GM19324 (cell line): Measurements from ENCODE around the gene MED28.

Source experiments
- ATAC-seq: cut with Tn5 transposase; IDR thresholded peaks from one replicate; pipeline ENCODE4 v1.9.1; 2021; ENCODE audit warnings: mild to moderate bottlenecking, moderate library complexity; ENCODE audit not compliant: unreplicated experiment, low FRiP score

Gene MED28

DNA sequence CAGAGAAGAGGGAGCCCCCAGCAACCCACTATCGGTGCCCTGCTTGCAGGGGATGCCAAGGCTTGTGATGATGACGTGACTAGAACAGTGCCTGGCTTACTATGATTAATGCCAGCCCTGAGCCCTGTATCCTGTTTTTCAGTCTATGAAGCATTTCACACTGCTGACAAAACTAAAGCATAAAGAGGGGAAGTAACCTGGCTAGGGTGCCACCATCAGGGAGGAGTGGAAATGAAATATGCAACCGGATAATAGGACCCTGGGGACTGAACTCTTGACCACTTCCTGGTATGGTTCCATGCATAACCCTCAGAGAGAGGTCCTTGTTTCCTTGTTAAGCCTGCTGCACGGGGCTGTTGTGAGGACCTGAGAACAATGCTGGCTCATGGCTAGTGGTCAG is 50.3 kb downstream of the MED28 start:
- ATAC-seq = peak; percentile 89

DNA sequence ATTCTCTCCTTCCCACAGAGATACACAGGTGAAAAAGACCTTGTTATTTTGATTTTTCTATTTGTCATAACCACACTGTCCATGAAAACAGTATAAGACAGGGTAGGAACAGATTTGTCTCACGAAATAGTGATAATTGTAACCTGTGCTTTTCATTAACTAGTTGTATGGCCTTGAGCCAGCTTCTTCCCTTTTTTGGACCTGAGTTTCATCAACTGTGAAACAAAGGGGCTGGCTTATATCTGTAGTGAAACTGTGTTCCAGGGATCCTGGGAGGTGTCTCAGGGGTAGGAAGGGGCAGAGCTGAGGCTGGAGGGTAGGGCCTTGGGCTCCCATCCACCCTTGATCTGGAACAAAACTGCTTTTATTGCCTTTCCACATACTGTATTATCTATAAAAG is 50.9 kb downstream of the MED28 start:
- ATAC-seq = peak; percentile 32

DNA sequence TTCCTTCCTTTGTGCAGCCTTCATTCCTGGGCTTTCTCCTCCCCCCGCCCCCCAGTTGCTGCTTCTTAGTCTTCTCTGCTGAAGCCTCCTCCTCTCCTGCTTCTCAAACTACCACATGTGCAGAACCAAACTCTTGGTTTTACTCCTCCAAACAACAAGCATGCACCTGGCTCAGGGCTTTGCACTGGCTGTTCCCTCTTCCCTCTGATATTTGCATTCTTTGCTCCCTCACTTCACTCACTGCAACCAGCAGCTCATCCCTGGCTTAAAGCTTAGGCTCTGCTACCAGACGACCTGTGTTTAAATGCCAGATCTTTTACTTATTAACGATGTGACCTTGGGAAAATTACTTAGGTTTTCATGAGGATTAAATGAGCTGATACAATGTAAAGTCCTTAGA is 51.4 kb downstream of the MED28 start:
- ATAC-seq = no peak

DNA sequence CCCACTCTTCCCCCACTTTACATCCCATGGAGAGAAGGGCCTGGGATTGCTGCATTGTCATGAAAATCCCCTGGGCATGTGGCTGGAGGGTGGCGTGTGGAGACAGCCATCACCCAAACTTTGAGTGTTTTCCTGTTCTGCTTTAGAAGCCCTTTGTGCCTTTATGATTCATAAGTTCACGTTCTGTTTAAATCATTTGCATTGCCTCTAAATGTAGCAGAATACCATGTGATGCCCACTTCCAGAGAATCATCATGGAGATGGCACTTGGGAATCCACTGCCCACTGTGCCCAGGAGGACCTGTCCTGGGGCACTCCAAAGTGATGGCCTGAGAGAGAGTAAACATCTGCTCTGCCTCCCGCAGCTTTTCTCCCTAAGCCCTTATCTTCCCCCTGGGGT is 52.8 kb downstream of the MED28 start:
- no peak for ATAC-seq

DNA sequence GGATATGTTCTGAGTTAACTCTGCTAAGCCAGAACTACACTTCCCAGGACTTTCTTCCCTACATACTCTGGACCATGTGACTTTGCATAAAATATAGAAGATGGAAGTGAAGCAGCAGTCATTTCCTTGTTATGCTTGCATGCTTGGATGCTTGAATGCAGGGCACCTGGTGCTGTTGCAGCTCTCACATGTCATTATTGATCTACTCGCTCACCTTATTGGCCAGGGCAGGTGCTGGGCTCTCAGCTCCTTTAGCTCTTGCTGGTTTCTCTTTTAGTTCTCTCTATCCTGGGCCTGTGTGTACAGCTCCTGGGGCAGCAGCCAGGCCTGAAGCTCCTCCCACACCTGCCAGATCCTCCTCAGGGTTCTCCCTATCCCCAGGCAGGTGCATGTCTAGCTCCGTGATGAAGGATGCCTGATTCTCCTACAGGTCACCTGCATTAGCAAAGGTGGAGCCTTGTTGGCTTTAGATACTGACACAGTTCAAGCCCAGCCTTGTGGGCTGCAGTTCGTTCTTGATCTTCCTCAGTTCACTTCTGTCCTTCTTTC is 53.3 kb downstream of the MED28 start:
- no peak for ATAC-seq

DNA sequence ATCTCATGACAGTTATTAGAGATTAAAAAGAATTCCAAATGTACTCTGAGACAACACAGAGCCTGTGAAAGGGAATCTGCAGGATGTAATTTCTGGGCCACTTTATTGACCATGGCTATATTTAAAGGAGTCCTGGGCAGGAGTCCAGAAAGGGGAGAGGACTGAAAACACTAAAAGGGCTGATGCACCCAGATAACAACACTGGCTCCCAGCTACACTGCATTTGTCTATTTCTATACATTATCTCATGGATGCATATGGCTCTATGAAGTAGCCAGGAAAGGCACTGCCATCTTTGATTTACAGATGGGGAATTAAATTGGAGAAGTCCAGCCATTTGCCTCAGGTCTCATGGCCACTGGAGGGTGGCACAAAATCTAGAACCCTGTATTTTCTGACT is 56.0 kb downstream of the MED28 start:
- ATAC-seq = no peak

DNA sequence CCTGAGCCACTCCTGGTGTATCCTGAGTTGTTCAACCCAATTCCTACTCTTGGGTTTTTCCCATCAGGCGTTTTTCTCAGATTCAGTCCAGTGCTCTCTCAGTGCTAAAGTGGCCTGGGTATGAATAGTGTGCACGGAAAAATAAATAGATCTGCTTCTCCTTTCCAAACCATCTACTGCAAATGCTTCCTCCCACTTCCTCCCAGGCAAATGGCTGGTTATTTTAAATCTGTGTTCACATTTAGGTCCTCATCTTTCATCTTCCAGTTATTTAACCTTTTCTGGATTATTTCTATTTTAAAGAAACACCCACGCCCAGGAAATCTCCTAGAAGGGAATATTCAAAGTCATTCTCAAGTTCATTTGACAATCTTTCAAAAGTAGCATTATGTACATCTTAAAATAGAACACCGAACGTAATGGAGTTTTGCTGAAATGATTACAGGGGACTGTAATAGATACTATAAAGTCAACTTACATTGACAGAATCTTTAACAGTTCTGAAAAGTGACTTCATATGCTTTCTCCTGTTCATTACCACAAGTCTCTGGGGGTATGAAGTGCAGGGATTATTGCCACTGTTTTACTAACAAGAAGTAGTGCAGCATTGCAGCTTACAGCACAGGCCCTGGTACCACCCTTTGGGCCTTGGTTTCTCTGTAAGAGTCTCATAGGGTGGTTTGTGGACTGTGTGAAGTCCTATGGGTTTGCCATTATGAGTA is 66.3 kb downstream of the MED28 start:
- no peak for ATAC-seq

DNA sequence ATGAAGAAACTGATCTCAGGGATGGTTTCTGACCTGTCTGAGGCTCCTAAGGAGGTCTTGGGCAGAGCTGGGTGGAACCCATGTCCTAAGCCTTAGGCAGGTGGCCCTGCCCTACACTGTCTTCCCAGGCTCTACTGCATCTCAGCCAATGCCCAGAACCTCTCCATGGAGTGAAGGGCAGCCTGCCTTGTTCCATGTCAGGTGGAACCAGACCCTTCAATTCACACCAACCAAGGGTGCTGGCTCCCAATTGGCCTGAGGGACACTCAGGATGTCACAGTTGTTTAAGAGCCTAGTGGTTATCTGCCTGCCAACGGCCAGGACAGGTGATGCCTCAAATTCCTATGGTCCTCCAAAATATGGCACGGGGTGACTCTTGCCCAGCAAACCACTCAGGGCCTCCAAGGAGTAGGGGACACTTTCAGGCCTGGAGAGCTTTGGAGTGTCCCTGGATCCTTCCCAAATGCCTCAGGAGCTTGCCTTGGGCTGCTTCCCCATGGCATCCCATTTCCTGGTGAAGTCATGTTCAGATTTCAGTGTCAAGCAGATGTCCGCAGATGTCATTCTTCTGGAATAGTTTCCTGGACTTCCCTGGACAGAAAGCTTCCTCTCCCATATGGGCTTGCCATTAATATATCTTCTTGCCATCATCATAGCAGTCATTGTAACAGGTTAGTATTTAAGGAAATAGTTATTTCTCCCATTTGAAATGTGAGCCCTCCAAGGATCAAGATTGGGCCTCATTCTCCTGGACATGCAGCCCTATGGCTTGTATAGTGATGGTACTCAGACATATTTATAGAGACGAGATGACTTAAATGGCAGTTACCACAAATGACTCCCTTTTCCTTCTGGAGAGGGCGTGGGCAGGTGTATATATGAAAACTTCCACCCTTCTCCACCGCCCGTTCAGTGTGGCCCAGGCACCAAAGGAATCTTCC is 67.1 kb downstream of the MED28 start:
- ATAC-seq = no peak

DNA sequence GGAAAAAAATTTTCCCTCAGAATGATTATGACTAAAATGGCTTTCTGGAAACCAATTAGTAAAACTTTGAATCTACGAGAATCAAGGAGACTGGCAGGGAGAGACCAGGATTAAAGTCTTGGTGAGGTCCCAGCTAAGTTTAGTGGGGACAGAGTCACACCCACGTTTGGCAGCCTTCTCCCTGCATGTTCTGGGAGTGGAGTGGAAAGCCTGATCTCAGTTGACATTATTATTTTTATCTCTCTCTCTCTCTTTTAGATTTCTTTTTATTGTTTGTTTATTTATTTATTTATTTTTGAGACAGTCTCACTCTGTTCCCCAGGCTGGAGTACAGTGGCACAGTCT is 67.8 kb downstream of the MED28 start:
- ATAC-seq = no peak
